HEK293 (cell line): Measurements from ENCODE around the gene MAIP1.

ENCODE experiments used
- CTCF ChIP-seq: fragments of 450-650 bp; formaldehyde crosslinking; IDR thresholded peaks from 2 replicates; pipeline ENCODE4 v1.5.1; 2016; ENCODE audit warnings: missing biosample characterization, missing genetic modification characterization
- GLI4 ChIP-seq: fragments of 450-650 bp; formaldehyde crosslinking; IDR thresholded peaks from 2 replicates; pipeline ENCODE4 v1.5.1; 2016; ENCODE audit warnings: missing biosample characterization, missing genetic modification characterization
- YY1 ChIP-seq: fragments of 450-650 bp; formaldehyde crosslinking; IDR thresholded peaks from 2 replicates; pipeline ENCODE4 v1.5.1; 2018; ENCODE audit warnings: missing biosample characterization, missing genetic modification characterization
- ZBTB48 ChIP-seq: fragments of 450-650 bp; formaldehyde crosslinking; IDR thresholded peaks from 2 replicates; pipeline ENCODE4 v1.5.1; 2016; ENCODE audit warnings: missing biosample characterization, missing genetic modification characterization
- ZNF121 ChIP-seq: fragments of 450-650 bp; formaldehyde crosslinking; IDR thresholded peaks from 2 replicates; pipeline ENCODE4 v1.5.1; 2016; ENCODE audit warnings: missing biosample characterization, missing genetic modification characterization
- ZNF174 ChIP-seq: fragments of 450-650 bp; formaldehyde crosslinking; IDR thresholded peaks from 2 replicates; pipeline ENCODE4 v1.5.0; 2017; ENCODE audit warnings: missing biosample characterization, mild to moderate bottlenecking, missing genetic modification characterization
- ZNF350 ChIP-seq: fragments of 450-650 bp; formaldehyde crosslinking; IDR thresholded peaks from 2 replicates; pipeline ENCODE4 v1.5.0; 2017; ENCODE audit warnings: missing biosample characterization, mild to moderate bottlenecking, missing genetic modification characterization
- ZNF449 ChIP-seq: fragments of 450-650 bp; formaldehyde crosslinking; IDR thresholded peaks from 2 replicates; pipeline ENCODE4 v1.5.1; 2017; ENCODE audit warnings: missing biosample characterization, mild to moderate bottlenecking, missing genetic modification characterization, moderate library complexity
- ZNF571 ChIP-seq: fragments of 450-650 bp; formaldehyde crosslinking; IDR thresholded peaks from 2 replicates; pipeline ENCODE4 v1.5.0; 2017; ENCODE audit warnings: missing biosample characterization, missing genetic modification characterization
- ZNF768 ChIP-seq: fragments of 450-650 bp; formaldehyde crosslinking; IDR thresholded peaks from 2 replicates; pipeline ENCODE4 v1.5.1; 2018; ENCODE audit warnings: missing biosample characterization, mild to moderate bottlenecking, missing genetic modification characterization
- ZNF837 ChIP-seq: fragments of 450-650 bp; formaldehyde crosslinking; IDR thresholded peaks from 2 replicates; pipeline ENCODE4 v1.5.1; 2016; ENCODE audit warnings: missing biosample characterization, missing genetic modification characterization
- ZSCAN18 ChIP-seq: fragments of 450-650 bp; formaldehyde crosslinking; IDR thresholded peaks from 2 replicates; pipeline ENCODE4 v1.5.1; 2016; ENCODE audit warnings: missing biosample characterization, missing genetic modification characterization
- ZSCAN30 ChIP-seq: fragments of 450-650 bp; IDR thresholded peaks from 2 replicates; pipeline ENCODE4 v1.5.1; 2018; ENCODE audit warnings: missing biosample characterization, mild to moderate bottlenecking, missing genetic modification characterization, moderate library complexity
- TF ChIP-seq, protein P1 (sequence below): fragments of 450-650 bp; IDR thresholded peaks from 2 replicates; pipeline ENCODE4 v1.5.1; 2018; ENCODE audit warnings: missing biosample characterization, missing genetic modification characterization

DNA sequence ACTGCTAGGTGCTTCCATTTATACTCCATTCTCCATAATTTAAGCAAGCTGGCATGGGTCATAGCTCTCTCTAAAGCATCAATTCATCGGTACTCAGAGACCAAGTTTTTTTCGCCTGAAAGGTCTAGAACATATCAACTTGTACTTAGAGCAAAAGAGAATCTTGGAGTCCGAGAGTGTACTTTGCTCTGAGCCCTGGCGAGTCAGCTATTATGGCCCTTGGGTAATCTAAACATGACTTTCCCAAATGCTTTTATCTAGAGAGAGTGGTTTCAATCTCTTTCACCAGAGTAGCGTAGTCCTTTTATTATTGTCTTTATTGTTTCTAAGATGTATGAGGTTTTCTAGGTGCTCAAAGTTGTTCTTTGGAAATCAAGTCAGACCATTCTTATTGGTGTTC lies 34.4 kb downstream of the MAIP1 start:
- no peak for TF ChIP-seq CTCF
- no peak for TF ChIP-seq ZNF350 (tag by site-specific recombination)
- TF ChIP-seq ZSCAN30 (tag by site-specific recombination): no peak
- TF ChIP-seq ZNF174 (tag by site-specific recombination): no peak
- TF ChIP-seq ZNF837: no peak
- no peak for TF ChIP-seq ZNF768
- no peak for TF ChIP-seq YY1
- TF ChIP-seq ZNF449: no peak
- TF ChIP-seq ZNF571 (tag by site-specific recombination): no peak
- TF ChIP-seq, protein P1, sequence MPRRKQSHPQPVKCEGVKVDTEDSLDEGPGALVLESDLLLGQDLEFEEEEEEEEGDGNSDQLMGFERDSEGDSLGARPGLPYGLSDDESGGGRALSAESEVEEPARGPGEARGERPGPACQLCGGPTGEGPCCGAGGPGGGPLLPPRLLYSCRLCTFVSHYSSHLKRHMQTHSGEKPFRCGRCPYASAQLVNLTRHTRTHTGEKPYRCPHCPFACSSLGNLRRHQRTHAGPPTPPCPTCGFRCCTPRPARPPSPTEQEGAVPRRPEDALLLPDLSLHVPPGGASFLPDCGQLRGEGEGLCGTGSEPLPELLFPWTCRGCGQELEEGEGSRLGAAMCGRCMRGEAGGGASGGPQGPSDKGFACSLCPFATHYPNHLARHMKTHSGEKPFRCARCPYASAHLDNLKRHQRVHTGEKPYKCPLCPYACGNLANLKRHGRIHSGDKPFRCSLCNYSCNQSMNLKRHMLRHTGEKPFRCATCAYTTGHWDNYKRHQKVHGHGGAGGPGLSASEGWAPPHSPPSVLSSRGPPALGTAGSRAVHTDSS (tag by site-specific recombination): no peak
- no peak for TF ChIP-seq GLI4
- TF ChIP-seq ZSCAN18 (tag by site-specific recombination): no peak
- no peak for TF ChIP-seq ZNF121 (tag by site-specific recombination)
- TF ChIP-seq ZBTB48 (tag by site-specific recombination): no peak
